ENCODE data around the gene MARF1.

DNA sequence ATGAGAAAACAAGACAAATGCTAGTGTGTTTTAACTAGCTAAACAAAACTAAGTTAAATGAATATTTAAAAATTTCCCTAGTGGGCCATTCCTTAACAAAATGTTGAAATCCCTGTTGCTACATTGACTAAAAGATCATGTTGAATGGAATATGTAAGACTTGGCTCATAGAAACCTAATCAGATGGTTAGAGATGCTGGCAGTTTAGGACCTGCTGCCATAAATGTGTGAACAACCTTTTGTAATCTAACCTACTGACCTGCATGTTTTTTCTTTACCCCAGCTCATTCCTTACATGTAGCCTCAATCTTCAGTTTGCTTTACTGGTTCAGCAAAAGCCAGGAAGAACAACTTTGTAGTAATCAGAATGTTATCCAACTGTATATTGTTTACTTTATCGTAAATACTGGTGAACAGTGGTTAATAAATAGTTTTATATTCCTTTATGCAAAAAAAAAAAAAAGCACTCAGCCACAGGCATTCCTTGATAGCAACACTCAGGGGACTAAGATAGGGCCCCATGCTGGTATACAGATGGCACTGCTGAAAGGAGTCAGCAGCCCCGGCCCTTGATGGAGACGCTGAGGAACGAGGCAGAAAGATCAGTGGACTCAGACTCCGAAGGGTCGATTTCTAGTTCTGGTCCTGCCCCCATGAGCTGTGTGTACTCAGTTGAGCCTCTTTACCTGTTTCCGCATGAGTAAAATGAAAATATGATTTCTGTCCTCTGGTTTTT, 78.2 kb downstream of the MARF1 start:
- TF ChIP-seq POLR2A (IDR thresholded peaks at IDR 0.05; ENCODE audit: low read length) (no peak), GATA1 (IDR thresholded peaks at IDR 0.05; ENCODE audit: low read depth, low read length) (no peak)
